Glutamatergic neuron (in vitro differentiated cells): Measurements from ENCODE around the gene COPG1. TPM values are rescaled to one million over a fixed set of nuclear protein-coding genes. Genes with fewer than 3 reads are reported as not detected.

Experiments
- DNase-seq: peaks from one replicate; pipeline ENCODE4 v3.0.0; 2022
- H3K27ac Mint-ChIP-seq: one replicate; pipeline ENCODE4 v1.8.0; 2020; ENCODE audit warnings: mild to moderate bottlenecking, mixed read lengths, inconsistent platforms; ENCODE audit not compliant: unreplicated experiment
- H3K27me3 Mint-ChIP-seq: one replicate; pipeline ENCODE4 v1.8.0; 2020; ENCODE audit warnings: mild to moderate bottlenecking, moderate library complexity, mixed read lengths, inconsistent platforms; ENCODE audit not compliant: unreplicated experiment
- H3K36me3 Mint-ChIP-seq: one replicate; pipeline ENCODE4 v1.8.0; 2020; ENCODE audit warnings: mild to moderate bottlenecking, mixed read lengths, inconsistent platforms; ENCODE audit not compliant: unreplicated experiment
- H3K4me1 Mint-ChIP-seq: one replicate; pipeline ENCODE4 v1.8.0; 2020; ENCODE audit warnings: mild to moderate bottlenecking, low read depth, mixed read lengths, inconsistent platforms; ENCODE audit not compliant: unreplicated experiment
- H3K4me3 Mint-ChIP-seq: one replicate; pipeline ENCODE4 v1.8.0; 2020; ENCODE audit warnings: mild to moderate bottlenecking, mixed read lengths, inconsistent platforms; ENCODE audit not compliant: unreplicated experiment
- H3K9me3 Mint-ChIP-seq: one replicate; pipeline ENCODE4 v1.8.0; 2020; ENCODE audit warnings: mild to moderate bottlenecking, moderate library complexity, mixed read lengths, inconsistent platforms; ENCODE audit not compliant: unreplicated experiment
- total RNA-seq: library from RNA; stranded (reverse); fragmentation: NEBNext Ultra II Directional; extraction: Animal tissue kit (Norgen Biotek cat#: 25700); gene quantifications from one replicate; pipeline ENCODE4 v1.2.1, GENCODE V29; 2021; ENCODE audit not compliant: unreplicated experiment
- TF ChIP-seq, protein P1 (sequence below): fragments of 200-600 bp; sonication (generic); IDR thresholded peaks from one replicate; pipeline ENCODE4 v1.5.0; 2021; ENCODE audit not compliant: partially characterized antibody, unreplicated experiment

Gene COPG1
- total RNA-seq, 1 donor from 2014 or later, result 152 TPM

- Mint-ChIP-seq H3K27me3 (no peaks in the 10 kb centered on the region), H3K4me3 (no peak overlapping the region), H3K36me3 (no peaks in the 10 kb centered on the region), H3K27ac (no peak overlapping the region), H3K9me3 (no peaks in the 10 kb centered on the region), H3K4me1 (peaks cover 4% of the 10 kb centered on the region)
- no peak for DNase-seq
- TF ChIP-seq, protein P1, sequence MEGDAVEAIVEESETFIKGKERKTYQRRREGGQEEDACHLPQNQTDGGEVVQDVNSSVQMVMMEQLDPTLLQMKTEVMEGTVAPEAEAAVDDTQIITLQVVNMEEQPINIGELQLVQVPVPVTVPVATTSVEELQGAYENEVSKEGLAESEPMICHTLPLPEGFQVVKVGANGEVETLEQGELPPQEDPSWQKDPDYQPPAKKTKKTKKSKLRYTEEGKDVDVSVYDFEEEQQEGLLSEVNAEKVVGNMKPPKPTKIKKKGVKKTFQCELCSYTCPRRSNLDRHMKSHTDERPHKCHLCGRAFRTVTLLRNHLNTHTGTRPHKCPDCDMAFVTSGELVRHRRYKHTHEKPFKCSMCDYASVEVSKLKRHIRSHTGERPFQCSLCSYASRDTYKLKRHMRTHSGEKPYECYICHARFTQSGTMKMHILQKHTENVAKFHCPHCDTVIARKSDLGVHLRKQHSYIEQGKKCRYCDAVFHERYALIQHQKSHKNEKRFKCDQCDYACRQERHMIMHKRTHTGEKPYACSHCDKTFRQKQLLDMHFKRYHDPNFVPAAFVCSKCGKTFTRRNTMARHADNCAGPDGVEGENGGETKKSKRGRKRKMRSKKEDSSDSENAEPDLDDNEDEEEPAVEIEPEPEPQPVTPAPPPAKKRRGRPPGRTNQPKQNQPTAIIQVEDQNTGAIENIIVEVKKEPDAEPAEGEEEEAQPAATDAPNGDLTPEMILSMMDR, result no peak
Measured at GRCh38 chr3:129288446-129288845, 39.0 kb downstream of the COPG1 start.

DNA sequence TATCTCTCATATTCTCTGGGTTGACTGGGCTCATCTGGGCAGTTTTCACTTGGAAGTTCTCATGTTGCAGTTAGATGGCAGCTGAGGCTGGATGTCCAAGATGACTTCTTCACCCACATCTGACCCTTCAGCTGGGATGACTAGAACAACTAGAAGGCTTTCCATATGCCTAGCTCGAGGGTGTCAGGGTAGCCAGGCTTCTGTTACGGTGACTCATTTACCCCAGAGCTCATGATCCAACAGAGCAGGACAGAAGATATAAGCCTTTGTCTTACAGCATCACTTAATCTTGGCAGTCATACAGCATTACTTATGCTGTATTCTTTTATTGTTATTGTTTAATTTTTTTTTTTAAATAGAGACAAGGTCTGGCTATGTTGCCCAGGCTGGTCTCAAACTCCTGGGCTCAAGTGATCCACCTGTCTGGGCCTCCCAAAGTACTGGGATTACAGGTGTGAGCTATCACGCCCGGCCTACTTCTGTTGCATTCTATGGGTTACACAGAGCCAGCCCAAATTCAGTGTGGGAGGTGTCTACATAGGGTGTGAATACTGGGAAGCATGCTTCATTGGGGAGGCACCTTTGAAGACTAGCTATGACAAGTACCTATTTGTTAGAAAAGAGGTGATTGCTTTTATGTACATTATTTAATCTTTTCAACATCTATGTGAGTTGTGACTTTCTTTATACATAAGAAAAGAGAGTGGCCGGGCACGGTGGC, 40.0 kb downstream of the COPG1 start:
- TF ChIP-seq, protein P1, result no peak

DNA sequence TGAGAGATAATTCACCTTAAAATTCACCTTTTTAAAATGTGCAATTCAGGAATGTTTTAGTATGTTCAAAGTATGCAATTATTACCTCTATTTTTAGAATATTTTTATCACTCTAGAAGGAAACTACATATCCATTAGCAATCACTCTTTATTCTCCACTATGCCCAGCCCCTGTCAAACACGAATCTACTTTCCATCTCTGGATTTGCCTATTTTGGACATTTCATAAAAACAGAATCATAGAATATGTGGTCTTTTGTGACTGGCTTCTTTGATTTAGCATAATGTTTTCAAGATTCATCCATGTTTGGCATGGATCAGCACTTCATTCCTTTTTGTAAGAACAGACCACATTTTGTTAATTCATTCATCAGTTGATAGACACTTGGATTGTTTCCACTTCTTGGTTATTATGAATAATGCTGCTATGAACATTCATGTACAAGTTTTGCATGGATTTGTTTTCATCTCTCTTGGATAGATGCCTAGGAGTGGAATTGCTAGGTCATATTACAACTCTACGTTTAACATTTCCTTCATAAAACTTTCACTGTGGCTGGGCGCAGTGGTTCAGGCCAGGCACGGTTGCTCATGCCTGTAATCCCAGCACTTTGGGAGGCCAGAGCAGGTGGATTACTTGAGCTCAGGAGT, 42.0 kb downstream of the COPG1 start:
- Mint-ChIP-seq H3K4me3 (no peak overlapping the region), H3K36me3 (no peaks in the 10 kb centered on the region), H3K27me3 (no peaks in the 10 kb centered on the region), H3K27ac (no peak overlapping the region), H3K4me1 (peaks cover under 1% of the 10 kb centered on the region), H3K9me3 (peaks cover 3% of the 10 kb centered on the region)
- TF ChIP-seq, protein P1, result no peak
- no peak for DNase-seq

More for the DNA sequence above, 40.0 kb downstream of the COPG1 start:
- Mint-ChIP-seq H3K4me3 (no peak overlapping the region), H3K27me3 (no peaks in the 10 kb centered on the region), H3K9me3 (no peaks in the 10 kb centered on the region), H3K36me3 (no peaks in the 10 kb centered on the region), H3K4me1 (peaks cover 4% of the 10 kb centered on the region), H3K27ac (no peak overlapping the region)
- no peak for DNase-seq

GRCh38 chr3:129295286-129295685, 45.9 kb downstream of the COPG1 start:
- no peak for DNase-seq

More at GRCh38 chr3:129295286-129295685, 45.9 kb downstream of the COPG1 start:
- Mint-ChIP-seq H3K27me3 (no peaks in the 10 kb centered on the region), H3K27ac (no peak overlapping the region), H3K4me3 (no peak overlapping the region), H3K4me1 (no peaks in the 10 kb centered on the region), H3K36me3 (no peaks in the 10 kb centered on the region), H3K9me3 (peaks cover 3% of the 10 kb centered on the region)
- TF ChIP-seq, protein P1, result no peak
